PC-3 (cell line): Measurements from ENCODE around the gene ZBTB16. TPM values are rescaled to one million over a fixed set of nuclear protein-coding genes. Genes with fewer than 3 reads are reported as not detected.

Experiments
- ATAC-seq: fragments of 200-7000 bp; cut with Tn5 transposase; 2 replicates; pipeline ENCODE4 v1.9.1; 2020; ENCODE audit warnings: mild to moderate bottlenecking, moderate library complexity
- BruUV-seq: library from RNA; stranded (reverse); fragments of 400-500 nt; replicated peaks from 2 replicates; lab custom pipeline; 2021; lab: Mats Ljungman, UMichigan
- CTCF ChIA-PET: fragments of 300-600 bp; sonication (Branson Sonifier 250); formaldehyde crosslinking; loops from one replicate; lab custom pipeline; 2022; ENCODE audit warnings: antibody characterized with exemption; lab: Charles Lee
- POLR2A ChIA-PET: fragments of 300-600 bp; sonication (Branson Sonifier 250); formaldehyde crosslinking; loops from one replicate; lab custom pipeline; 2022; ENCODE audit warnings: antibody characterized with exemption; ENCODE audit not compliant: unreplicated experiment; lab: Charles Lee
- DNase-seq: peaks from one replicate; pipeline ENCODE4 v3.0.0-alpha.2; 2015
- H2AFZ ChIP-seq: fragments of 300-600 bp; sonication (generic); 2 replicates; pipeline ENCODE4 v1.6.0; 2016; ENCODE audit warnings: antibody characterized with exemption, low read length
- H3F3A ChIP-seq: fragments of 300-600 bp; sonication (generic); one replicate; pipeline ENCODE4 v1.6.0; 2017; ENCODE audit warnings: antibody characterized with exemption, low read length, control low read depth, mild to moderate bottlenecking; ENCODE audit not compliant: unreplicated experiment
- H3K27ac ChIP-seq: fragments of 300-600 bp; sonication (generic); 2 replicates; pipeline ENCODE4 v1.5.1; 2016; ENCODE audit warnings: mild to moderate bottlenecking, low read length
- H3K27me3 ChIP-seq: fragments of 300-600 bp; sonication (generic); 2 replicates; pipeline ENCODE4 v1.6.1; 2016; ENCODE audit warnings: low read length, mixed read lengths
- H3K36me3 ChIP-seq: fragments of 300-600 bp; sonication (generic); 2 replicates; pipeline ENCODE4 v1.6.1; 2016; ENCODE audit warnings: low read depth, mixed run types, low read length, mixed read lengths
- H3K4me1 ChIP-seq: fragments of 300-600 bp; sonication (generic); 2 replicates; pipeline ENCODE4 v1.5.1; 2016; ENCODE audit warnings: low read length; ENCODE audit not compliant: insufficient read depth
- H3K4me2 ChIP-seq: fragments of 300-600 bp; sonication (generic); 2 replicates; pipeline ENCODE4 v1.6.0; 2016; ENCODE audit warnings: low read length
- H3K4me3 ChIP-seq: fragments of 300-600 bp; sonication (generic); 2 replicates; pipeline ENCODE4 v1.5.1; 2016; ENCODE audit warnings: mild to moderate bottlenecking, low read length, mixed read lengths
- H3K79me2 ChIP-seq: fragments of 300-600 bp; sonication (generic); 2 replicates; pipeline ENCODE4 v1.6.1; 2017; ENCODE audit warnings: low read length, mixed read lengths
- H3K9ac ChIP-seq: fragments of 300-600 bp; sonication (generic); 2 replicates; pipeline ENCODE4 v1.6.0; 2016; ENCODE audit warnings: mild to moderate bottlenecking, low read length
- H3K9me2 ChIP-seq: fragments of 300-600 bp; sonication (generic); replicated peaks from 2 replicates; pipeline ENCODE4 v1.6.1; 2016; ENCODE audit warnings: mixed run types, low read length, mixed read lengths
- H3K9me3 ChIP-seq: fragments of 300-600 bp; sonication (generic); 2 replicates; pipeline ENCODE4 v1.6.1; 2016; ENCODE audit warnings: low read length, mixed read lengths
- H4K20me1 ChIP-seq: fragments of 300-600 bp; sonication (generic); 2 replicates; pipeline ENCODE4 v1.6.1; 2016; ENCODE audit warnings: low read length, mixed read lengths
- EZH2 ChIP-seq: fragments of 300-600 bp; sonication (generic); IDR thresholded peaks from one replicate; pipeline ENCODE4 v1.6.1; 2017; ENCODE audit warnings: antibody characterized with exemption, mild to moderate bottlenecking, low read length; ENCODE audit not compliant: unreplicated experiment
- EZH2phosphoT487 ChIP-seq: fragments of 300-600 bp; sonication (generic); IDR thresholded peaks from 2 replicates; pipeline ENCODE4 v1.6.1; 2018; ENCODE audit warnings: mild to moderate bottlenecking, antibody characterized with exemption, low read length, borderline replicate concordance
- intact Hi-C: fragments of 100-400 bp; cut with micrococcal nuclease; formaldehyde crosslinking; loops from 2 replicates; pipeline ENCODE4 v1.9.0; 2023
- total RNA-seq: library from RNA; depleted of rRNA; stranded (reverse); fragments of >200 nt; gene quantifications from 2 replicates; pipeline ENCODE4 v1.2.3, GENCODE V29; 2014
- TF ChIP-seq, protein P1 (sequence below): fragments of 300-600 bp; sonication (generic); conservative IDR thresholded peaks from 2 replicates; pipeline ENCODE4 v1.5.1; 2017; ENCODE audit warnings: antibody characterized with exemption, low read depth, mild to moderate bottlenecking, low read length

ZBTB16 gene
- total RNA-seq, 1 experiment from 2014 or later = not detected

DNA sequence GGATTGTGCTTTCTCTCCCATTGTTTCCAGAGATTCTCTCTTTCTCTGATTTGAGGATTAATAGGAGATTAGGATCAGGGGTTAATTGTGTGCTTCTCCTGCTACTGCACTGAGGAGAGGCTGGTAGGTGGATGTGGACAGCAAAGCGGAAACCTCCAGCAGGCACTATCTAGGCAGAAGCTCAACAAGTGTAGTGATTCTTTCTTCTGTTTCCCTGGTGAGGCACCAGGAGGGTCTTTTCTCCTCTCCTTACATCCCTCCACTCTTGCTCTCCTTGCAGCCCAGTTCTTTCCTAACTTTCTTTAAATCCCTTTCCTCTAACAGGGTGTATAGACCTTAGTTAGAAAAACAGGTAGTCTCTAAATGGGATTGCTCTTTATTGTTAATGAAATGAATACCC is 1.9 kb upstream of the ZBTB16 start:
- H4K20me1 ChIP-seq = no peaks in the 10 kb centered on the region
- H3K4me3 ChIP-seq = no peak overlapping the region
- no peaks in the 10 kb centered on the region for H3K9me3 ChIP-seq
- BruUV-seq = no TSS peak
- DNase-seq (no peak), ATAC-seq (no peak)
- no peak overlapping the region for H3K9ac ChIP-seq
- TF ChIP-seq EZH2 (no peak), EZH2phosphoT487 (no peak)
- TF ChIP-seq, protein P1, sequence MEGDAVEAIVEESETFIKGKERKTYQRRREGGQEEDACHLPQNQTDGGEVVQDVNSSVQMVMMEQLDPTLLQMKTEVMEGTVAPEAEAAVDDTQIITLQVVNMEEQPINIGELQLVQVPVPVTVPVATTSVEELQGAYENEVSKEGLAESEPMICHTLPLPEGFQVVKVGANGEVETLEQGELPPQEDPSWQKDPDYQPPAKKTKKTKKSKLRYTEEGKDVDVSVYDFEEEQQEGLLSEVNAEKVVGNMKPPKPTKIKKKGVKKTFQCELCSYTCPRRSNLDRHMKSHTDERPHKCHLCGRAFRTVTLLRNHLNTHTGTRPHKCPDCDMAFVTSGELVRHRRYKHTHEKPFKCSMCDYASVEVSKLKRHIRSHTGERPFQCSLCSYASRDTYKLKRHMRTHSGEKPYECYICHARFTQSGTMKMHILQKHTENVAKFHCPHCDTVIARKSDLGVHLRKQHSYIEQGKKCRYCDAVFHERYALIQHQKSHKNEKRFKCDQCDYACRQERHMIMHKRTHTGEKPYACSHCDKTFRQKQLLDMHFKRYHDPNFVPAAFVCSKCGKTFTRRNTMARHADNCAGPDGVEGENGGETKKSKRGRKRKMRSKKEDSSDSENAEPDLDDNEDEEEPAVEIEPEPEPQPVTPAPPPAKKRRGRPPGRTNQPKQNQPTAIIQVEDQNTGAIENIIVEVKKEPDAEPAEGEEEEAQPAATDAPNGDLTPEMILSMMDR = no peak
- no peaks in the 10 kb centered on the region for H3F3A ChIP-seq
- no peaks in the 10 kb centered on the region for H3K9me2 ChIP-seq
- intact Hi-C loops = no loop called here
- H3K36me3 ChIP-seq = no peaks in the 10 kb centered on the region
- H3K79me2 ChIP-seq = no peaks in the 10 kb centered on the region
- peaks cover 91% of the 10 kb centered on the region for H3K27me3 ChIP-seq
- no peaks in the 10 kb centered on the region for H3K4me1 ChIP-seq
- ChIA-PET CTCF (no interaction called here), POLR2A (no interaction called here)
- no peak overlapping the region for H3K27ac ChIP-seq
- no peak overlapping the region for H3K4me2 ChIP-seq
- no peak overlapping the region for H2AFZ ChIP-seq

DNA sequence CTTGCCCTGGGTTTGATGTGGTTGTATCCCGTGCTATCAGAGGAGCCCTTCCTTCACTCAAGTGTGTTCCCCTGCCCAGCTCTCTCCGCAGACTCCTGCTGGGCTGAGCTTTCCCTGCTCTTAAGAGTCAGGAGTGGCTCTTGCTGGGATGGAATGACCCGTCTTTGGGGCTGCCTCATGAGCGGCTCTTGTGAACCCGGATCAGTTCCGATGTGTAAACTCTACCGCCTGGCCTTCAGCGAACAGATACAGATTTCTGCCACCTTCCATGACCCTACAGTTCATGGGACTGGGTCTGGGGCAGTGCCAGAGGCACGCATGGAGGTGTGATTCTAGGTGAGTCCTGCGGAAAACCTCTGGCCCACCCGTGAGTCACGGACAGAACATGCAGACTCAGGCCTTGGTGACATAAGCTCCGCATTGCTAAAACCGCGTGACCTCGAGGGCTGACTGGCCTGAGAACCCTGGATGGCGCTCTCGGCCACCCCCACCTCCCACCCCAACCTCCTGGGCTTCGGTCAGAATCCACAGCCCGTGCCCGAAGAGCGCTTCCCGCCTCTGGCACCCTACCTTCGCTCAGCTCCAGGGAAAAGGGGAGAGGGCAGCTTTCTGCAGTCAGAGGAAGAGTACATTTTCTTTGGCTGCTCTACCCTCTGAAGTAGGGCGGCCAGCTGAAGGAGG is 1.3 kb upstream of the ZBTB16 start:
- ChIA-PET CTCF (no interaction called here), POLR2A (no interaction called here)
- Histone ChIP-seq H4K20me1 (no peaks in the 10 kb centered on the region), H3K4me2 (no peak overlapping the region), H3K9me2 (no peaks in the 10 kb centered on the region), H3K36me3 (no peaks in the 10 kb centered on the region), H3K9me3 (no peaks in the 10 kb centered on the region), H3K79me2 (no peaks in the 10 kb centered on the region), H3K27me3 (peaks cover 94% of the 10 kb centered on the region), H3K9ac (no peak overlapping the region), H3K4me1 (no peaks in the 10 kb centered on the region), H3K27ac (no peak overlapping the region), H2AFZ (no peak overlapping the region), H3F3A (no peaks in the 10 kb centered on the region), H3K4me3 (no peak overlapping the region)
- TF ChIP-seq EZH2 = no peak
- no peak for TF ChIP-seq EZH2phosphoT487
- TF ChIP-seq, protein P1 = no peak
- intact Hi-C loops = no loop called here
- DNase-seq = no peak
- ATAC-seq = no peak
- BruUV-seq = no TSS peak

DNA sequence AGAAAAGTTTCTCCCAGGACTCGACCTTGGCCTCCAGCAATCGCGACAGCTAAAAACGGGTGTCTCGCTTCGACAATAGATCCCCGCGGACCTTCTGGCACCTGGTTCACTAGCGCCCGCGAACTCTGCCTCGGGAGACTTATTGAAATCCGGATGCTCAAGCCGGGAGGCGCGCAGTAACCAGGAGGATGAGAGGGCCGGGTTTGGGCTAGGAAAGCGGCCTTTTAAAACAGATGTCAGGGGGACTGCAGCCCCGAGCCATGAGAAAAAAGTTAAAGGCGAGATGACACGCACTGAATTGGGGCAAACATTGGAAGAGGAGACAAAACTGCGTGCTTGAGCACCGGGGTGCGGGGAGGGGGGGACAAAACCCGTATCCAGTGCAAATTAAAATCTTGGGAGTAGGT is 637 bp upstream of the ZBTB16 start:
- intact Hi-C loops = no loop called here
- no peak for ATAC-seq
- Histone ChIP-seq H3K36me3 (no peaks in the 10 kb centered on the region), H3K9me3 (no peaks in the 10 kb centered on the region), H3K4me2 (no peak overlapping the region), H3K4me1 (no peaks in the 10 kb centered on the region), H3K27me3 (peaks cover 94% of the 10 kb centered on the region), H3K4me3 (no peak overlapping the region), H3K79me2 (no peaks in the 10 kb centered on the region), H2AFZ (no peak overlapping the region), H3F3A (no peaks in the 10 kb centered on the region), H3K27ac (no peak overlapping the region), H3K9ac (no peak overlapping the region), H3K9me2 (no peaks in the 10 kb centered on the region), H4K20me1 (no peaks in the 10 kb centered on the region)
- BruUV-seq = no TSS peak
- ChIA-PET POLR2A (no interaction called here), CTCF (no interaction called here)
- DNase-seq = no peak
- TF ChIP-seq EZH2phosphoT487 (peak; percentile 62; the same call in 1 of the 2 replicates), EZH2 (no peak)
- TF ChIP-seq, protein P1 = no peak
